ENCODE results near the gene ACAP2.
"Not testable (repeated sequence)": the region's sequence is repeated elsewhere in the genome, so short reads cannot be mapped to it uniquely, and the experiment has no call there.

Gene ACAP2

GRCh38 chr3:195442573-195443390 lies at the start of gene ACAP2:
Gene ACAP2 (minus strand): TSS chr3:195443020. CDS start chr3:195442847, 173 bp downstream.
- in situ Hi-C loops (cut with HindIII; ENCODE audit: low pct_unique_long_range_greater_than_20kb, low sequenced_read_pairs): no loop called here
- DNase-seq (ENCODE audit: low read depth in 1 of 2, low spot score in 1 of 2): peak; percentile 100
- no peak for TF ChIP-seq JUND (IDR thresholded peaks at IDR 0.05; ENCODE audit: low read depth)

- in situ Hi-C loops (cut with HindIII; ENCODE audit: low pct_unique_long_range_greater_than_20kb, low sequenced_read_pairs): no loop called here
- TF ChIP-seq JUND (IDR thresholded peaks at IDR 0.05; ENCODE audit: low read depth): no peak
- DNase-seq (ENCODE audit: low read depth in 1 of 2, low spot score in 1 of 2): peak in 1 of 2 experiments; percentile 0
These were observed 32.8 kb upstream of the ACAP2 start for GRCh38 chr3:195475614-195476013.

GRCh38 chr3:195475116-195475515 lies 32.3 kb upstream of the ACAP2 start:
- DNase-seq (ENCODE audit: low read depth in 1 of 2, low spot score in 1 of 2); in situ Hi-C loops (cut with HindIII; ENCODE audit: low pct_unique_long_range_greater_than_20kb, low sequenced_read_pairs): not testable (repeated sequence)

GRCh38 chr3:195468841-195469240 lies 26.0 kb upstream of the ACAP2 start:
- in situ Hi-C loops (cut with HindIII; ENCODE audit: low pct_unique_long_range_greater_than_20kb, low sequenced_read_pairs): no loop called here
- no peak for DNase-seq (ENCODE audit: low read depth in 1 of 2, low spot score in 1 of 2)
- no peak for TF ChIP-seq JUND (IDR thresholded peaks at IDR 0.05; ENCODE audit: low read depth)

- no peak for DNase-seq (ENCODE audit: low read depth in 1 of 2, low spot score in 1 of 2)
- no peak for TF ChIP-seq JUND (IDR thresholded peaks at IDR 0.05; ENCODE audit: low read depth)
- in situ Hi-C loops (cut with HindIII; ENCODE audit: low pct_unique_long_range_greater_than_20kb, low sequenced_read_pairs): no loop called here
These were observed 25.6 kb upstream of the ACAP2 start for GRCh38 chr3:195468391-195468776.

GRCh38 chr3:195467641-195468390 lies 25.0 kb upstream of the ACAP2 start:
- no peak for TF ChIP-seq JUND (IDR thresholded peaks at IDR 0.05; ENCODE audit: low read depth)
- in situ Hi-C loops (cut with HindIII; ENCODE audit: low pct_unique_long_range_greater_than_20kb, low sequenced_read_pairs): no loop called here
- no peak for DNase-seq (ENCODE audit: low read depth in 1 of 2, low spot score in 1 of 2)

GRCh38 chr3:195466251-195466650 lies 23.4 kb upstream of the ACAP2 start:
- no peak for DNase-seq (ENCODE audit: low read depth in 1 of 2, low spot score in 1 of 2)
- no peak for TF ChIP-seq JUND (IDR thresholded peaks at IDR 0.05; ENCODE audit: low read depth)
- in situ Hi-C loops (cut with HindIII; ENCODE audit: low pct_unique_long_range_greater_than_20kb, low sequenced_read_pairs): no loop called here

GRCh38 chr3:195462922-195463321 lies 20.1 kb upstream of the ACAP2 start:
- in situ Hi-C loops (cut with HindIII; ENCODE audit: low pct_unique_long_range_greater_than_20kb, low sequenced_read_pairs); DNase-seq (ENCODE audit: low read depth in 1 of 2, low spot score in 1 of 2): not testable (repeated sequence)

- in situ Hi-C loops (cut with HindIII; ENCODE audit: low pct_unique_long_range_greater_than_20kb, low sequenced_read_pairs): no loop called here
- peak in 1 of 2 experiments; percentile 71 for DNase-seq (ENCODE audit: low read depth in 1 of 2, low spot score in 1 of 2)
- no peak for TF ChIP-seq JUND (IDR thresholded peaks at IDR 0.05; ENCODE audit: low read depth)
These were observed 19.4 kb upstream of the ACAP2 start for GRCh38 chr3:195462308-195462610.

GRCh38 chr3:195461594-195462307 lies 18.9 kb upstream of the ACAP2 start:
- in situ Hi-C loops (cut with HindIII; ENCODE audit: low pct_unique_long_range_greater_than_20kb, low sequenced_read_pairs): no loop called here
- no peak for TF ChIP-seq JUND (IDR thresholded peaks at IDR 0.05; ENCODE audit: low read depth)
- no peak for DNase-seq (ENCODE audit: low read depth in 1 of 2, low spot score in 1 of 2)

GRCh38 chr3:195460091-195460713 lies 17.4 kb upstream of the ACAP2 start:
- TF ChIP-seq JUND (IDR thresholded peaks at IDR 0.05; ENCODE audit: low read depth): no peak
- DNase-seq (ENCODE audit: low read depth in 1 of 2, low spot score in 1 of 2): no peak
- in situ Hi-C loops (cut with HindIII; ENCODE audit: low pct_unique_long_range_greater_than_20kb, low sequenced_read_pairs): no loop called here

GRCh38 chr3:195458316-195458717 lies 15.5 kb upstream of the ACAP2 start:
- no peak for DNase-seq (ENCODE audit: low read depth in 1 of 2, low spot score in 1 of 2)
- TF ChIP-seq JUND (IDR thresholded peaks at IDR 0.05; ENCODE audit: low read depth): no peak
- in situ Hi-C loops (cut with HindIII; ENCODE audit: low pct_unique_long_range_greater_than_20kb, low sequenced_read_pairs): no loop called here

Measured in T47D (cell line).